ENCODE results near the gene FCER2.
"Not testable (repeated sequence)": the region's sequence is repeated elsewhere in the genome, so short reads cannot be mapped to it uniquely, and the experiment has no call there.

The FCER2 gene

DNA sequence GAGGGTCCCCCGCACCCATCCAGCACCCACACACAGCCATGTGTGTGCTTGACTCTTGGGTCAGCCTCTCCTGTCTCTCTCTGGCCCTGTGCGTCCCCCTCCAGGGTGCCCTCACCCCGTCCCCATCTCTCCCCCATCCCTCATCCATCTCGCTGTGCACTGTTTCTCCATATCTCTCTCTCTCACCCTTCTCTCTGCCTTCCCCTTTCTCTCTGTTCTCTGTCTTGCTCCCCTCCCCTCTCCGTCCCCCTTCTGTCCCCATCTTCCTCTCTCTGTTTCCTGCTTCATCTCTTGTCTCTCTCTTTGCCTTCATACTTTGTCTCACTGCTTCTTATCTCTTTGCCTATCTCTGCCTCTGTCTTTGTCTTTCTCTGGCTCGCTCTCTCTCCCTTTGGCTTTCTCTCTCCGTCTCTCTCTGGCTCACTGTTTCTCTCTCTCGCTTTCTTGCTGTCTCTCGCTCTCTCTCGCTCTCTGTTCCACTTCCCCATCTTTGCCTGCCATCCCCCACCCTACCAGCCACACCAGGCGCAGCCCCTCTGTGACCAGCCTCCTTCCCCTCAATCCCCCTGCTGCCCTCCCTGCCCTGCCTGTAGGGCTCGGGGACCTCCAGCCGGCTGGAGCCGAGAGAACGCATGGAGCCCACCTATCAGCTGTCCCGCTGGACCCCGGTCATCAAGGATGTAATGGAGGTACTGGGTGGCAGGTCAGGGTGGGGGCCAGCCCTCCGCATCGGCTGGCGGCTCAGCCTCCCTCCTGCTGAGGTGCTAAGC is 56.1 kb downstream of the FCER2 start:
- Histone ChIP-seq H3K4me1 (no peaks in the 10 kb centered on the region), H3K9me3 (no peaks in the 10 kb centered on the region), H3K27me3 (peaks cover 10% of the 10 kb centered on the region), H3K4me3 (ENCODE audit: low read depth, low read length) (no peak overlapping the region), H3K36me3 (no peaks in the 10 kb centered on the region)
- DNase-seq, result no peak
- TF ChIP-seq, protein P1, sequence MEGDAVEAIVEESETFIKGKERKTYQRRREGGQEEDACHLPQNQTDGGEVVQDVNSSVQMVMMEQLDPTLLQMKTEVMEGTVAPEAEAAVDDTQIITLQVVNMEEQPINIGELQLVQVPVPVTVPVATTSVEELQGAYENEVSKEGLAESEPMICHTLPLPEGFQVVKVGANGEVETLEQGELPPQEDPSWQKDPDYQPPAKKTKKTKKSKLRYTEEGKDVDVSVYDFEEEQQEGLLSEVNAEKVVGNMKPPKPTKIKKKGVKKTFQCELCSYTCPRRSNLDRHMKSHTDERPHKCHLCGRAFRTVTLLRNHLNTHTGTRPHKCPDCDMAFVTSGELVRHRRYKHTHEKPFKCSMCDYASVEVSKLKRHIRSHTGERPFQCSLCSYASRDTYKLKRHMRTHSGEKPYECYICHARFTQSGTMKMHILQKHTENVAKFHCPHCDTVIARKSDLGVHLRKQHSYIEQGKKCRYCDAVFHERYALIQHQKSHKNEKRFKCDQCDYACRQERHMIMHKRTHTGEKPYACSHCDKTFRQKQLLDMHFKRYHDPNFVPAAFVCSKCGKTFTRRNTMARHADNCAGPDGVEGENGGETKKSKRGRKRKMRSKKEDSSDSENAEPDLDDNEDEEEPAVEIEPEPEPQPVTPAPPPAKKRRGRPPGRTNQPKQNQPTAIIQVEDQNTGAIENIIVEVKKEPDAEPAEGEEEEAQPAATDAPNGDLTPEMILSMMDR (IDR thresholded peaks at IDR 0.05; ENCODE audit: low read depth, low read length), result no peak

DNA sequence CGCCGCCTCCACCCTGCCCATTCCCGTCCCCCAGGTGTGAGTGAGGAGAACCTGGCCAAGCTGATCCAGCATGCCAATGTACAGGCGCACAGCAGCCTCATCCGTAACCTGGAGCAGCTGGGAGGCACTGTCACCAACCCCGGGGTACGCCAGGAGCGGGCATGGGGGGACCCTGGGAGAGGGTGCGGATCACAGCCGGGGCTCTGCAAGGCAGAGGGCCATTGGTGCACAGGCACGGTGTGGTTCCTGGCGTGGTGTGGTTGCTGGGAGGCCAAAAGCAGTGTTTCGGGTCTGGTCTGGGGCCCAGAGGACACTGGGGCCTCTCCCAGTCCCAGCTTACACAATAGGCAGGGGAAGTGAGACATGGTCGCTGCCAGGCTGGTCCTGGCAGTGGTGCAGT is 56.8 kb downstream of the FCER2 start:
- H3K36me3 ChIP-seq, result no peaks in the 10 kb centered on the region
- H3K27me3 ChIP-seq, result peaks cover 4% of the 10 kb centered on the region; the same call in 1 of the 2 replicates
- TF ChIP-seq, protein P1 (IDR thresholded peaks at IDR 0.05; ENCODE audit: low read depth, low read length), result no peak
- no peak overlapping the region for H3K4me3 ChIP-seq (ENCODE audit: low read depth, low read length)
- no peaks in the 10 kb centered on the region for H3K9me3 ChIP-seq
- H3K4me1 ChIP-seq, result no peaks in the 10 kb centered on the region
- no peak for DNase-seq

DNA sequence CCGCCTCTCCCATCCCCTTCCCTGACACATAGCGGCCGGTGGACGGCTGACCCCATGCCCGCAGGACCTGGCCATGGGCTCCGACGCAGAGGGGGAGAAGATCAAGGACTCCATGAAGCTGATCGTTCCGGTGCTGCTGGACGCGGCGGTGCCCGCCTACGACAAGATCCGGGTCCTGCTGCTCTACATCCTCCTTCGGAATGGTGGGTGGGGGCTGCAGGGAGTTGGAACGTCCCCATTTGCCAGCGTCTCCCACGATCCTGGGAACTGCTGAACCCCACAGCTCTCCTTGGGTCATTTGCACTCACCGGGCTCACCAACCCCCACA is 57.4 kb downstream of the FCER2 start:
- H3K9me3 ChIP-seq, result no peaks in the 10 kb centered on the region

DNA sequence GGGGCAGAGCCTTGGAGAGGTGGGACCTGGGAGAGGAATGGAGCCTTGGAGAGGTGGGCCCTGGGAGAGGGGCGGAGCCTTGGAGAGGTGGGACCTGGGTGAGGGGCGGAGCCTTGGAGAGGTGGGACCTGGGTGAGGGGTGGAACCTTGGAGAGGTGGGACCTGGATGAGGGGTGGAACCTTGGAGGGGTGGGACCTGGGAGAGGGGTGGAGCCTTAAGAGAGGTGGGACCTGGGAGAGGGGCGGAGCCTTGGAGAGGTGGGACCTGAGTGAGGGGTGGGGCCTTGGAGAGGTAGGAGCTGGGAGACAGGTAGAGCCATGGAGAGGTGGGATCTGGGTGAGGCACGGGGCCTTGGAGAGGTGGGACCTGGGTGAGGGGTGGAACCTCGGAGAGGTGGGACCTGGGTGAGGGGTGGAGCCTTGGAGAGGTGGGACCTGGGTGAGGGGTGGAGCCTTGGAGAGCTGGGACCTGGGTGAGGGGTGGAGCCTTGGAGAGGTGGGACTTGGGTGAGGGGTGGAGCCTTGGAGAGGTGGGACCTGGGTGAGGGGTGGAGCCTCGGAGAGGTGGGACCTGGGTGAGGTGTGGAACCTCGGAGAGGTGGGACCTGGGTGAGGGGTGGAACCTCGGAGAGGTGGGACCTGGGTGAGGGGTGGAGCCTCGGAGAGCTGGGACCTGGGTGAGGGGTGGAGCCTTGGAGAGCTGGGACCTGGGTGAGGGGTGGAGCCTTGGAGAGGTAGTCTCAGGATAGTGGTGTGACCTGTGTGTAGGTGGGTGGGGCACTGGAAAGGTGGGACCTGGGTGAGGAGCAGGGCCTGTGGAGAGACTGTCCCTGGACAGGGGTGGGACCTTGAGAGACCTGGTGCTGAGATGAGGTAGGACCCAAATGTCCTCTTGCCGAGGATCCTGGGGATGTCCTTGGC is 58.0 kb downstream of the FCER2 start:
- not testable (repeated sequence) for H3K4me3 ChIP-seq (ENCODE audit: low read depth, low read length); DNase-seq; H3K36me3 ChIP-seq; H3K27me3 ChIP-seq; H3K9me3 ChIP-seq; H3K4me1 ChIP-seq

More for the DNA sequence above, 57.4 kb downstream of the FCER2 start:
- peaks cover 4% of the 10 kb centered on the region; the same call in 1 of the 2 replicates for H3K27me3 ChIP-seq
- no peaks in the 10 kb centered on the region for H3K36me3 ChIP-seq
- TF ChIP-seq, protein P1 (IDR thresholded peaks at IDR 0.05; ENCODE audit: low read depth, low read length), result no peak
- no peak for DNase-seq
- no peak overlapping the region for H3K4me3 ChIP-seq (ENCODE audit: low read depth, low read length)
- no peaks in the 10 kb centered on the region for H3K4me1 ChIP-seq

DNA sequence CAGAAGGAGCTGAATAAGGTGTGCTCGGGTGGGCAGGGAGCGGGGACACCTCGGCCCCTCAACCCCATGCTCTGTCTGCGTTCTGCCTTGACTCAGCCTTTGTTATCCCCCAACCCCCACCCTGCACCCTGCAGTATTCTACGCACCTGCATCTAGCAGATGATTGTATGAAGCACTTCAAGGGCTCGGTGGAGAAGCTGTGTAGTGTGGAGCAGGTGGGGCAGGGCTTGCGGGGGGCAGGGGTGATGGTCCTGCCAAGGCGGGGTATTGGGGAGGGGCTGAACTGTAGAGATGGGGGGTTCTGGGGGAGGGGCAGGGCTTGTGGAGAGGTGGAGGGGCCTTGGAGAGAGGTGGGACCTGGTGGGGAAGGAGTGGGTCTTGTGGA is 58.9 kb downstream of the FCER2 start:
- Histone ChIP-seq H3K4me3 (ENCODE audit: low read depth, low read length) (no peak overlapping the region), H3K9me3 (no peaks in the 10 kb centered on the region), H3K36me3 (no peaks in the 10 kb centered on the region), H3K4me1 (no peaks in the 10 kb centered on the region), H3K27me3 (peaks cover 8% of the 10 kb centered on the region)
- TF ChIP-seq, protein P1 (IDR thresholded peaks at IDR 0.05; ENCODE audit: low read depth, low read length), result no peak
- DNase-seq, result no peak

DNA sequence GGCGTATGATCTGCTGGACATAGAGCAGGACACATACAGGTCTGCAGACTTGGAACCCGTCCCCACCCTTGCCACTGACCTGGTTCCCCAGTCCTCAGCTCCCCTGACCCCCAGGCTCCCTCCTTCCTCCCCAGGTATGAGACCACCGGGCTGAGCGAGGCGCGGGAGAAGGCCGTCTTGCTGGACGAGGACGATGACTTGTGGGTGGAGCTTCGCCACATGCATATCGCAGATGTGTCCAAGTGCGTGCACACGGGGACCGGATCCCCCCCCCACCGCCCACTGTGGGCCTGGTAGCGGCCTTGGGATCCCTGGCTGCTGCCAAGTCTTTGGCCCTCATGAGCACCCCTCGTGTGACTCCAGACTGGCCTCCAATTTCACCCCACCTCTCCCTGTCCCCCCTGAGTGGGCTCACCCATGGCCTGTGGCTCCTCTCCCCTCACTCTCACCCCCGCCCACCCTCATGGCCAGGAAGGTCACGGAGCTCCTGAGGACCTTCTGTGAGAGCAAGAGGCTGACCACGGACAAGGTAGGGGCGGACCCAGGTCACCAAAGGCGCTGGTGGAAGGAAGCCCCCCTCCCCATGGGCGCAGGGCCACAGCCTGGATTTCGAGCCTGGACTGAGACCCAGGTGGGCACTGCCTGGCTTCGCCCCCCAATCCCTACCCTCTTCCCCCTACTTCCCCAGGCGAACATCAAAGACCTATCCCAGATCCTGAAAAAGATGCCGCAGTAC is 59.5 kb downstream of the FCER2 start:
- no peaks in the 10 kb centered on the region for H3K36me3 ChIP-seq
- H3K4me3 ChIP-seq (ENCODE audit: low read depth, low read length), result no peak overlapping the region
- H3K4me1 ChIP-seq, result no peaks in the 10 kb centered on the region
- no peak for DNase-seq
- no peaks in the 10 kb centered on the region for H3K9me3 ChIP-seq
- peaks cover 13% of the 10 kb centered on the region for H3K27me3 ChIP-seq
- TF ChIP-seq, protein P1 (IDR thresholded peaks at IDR 0.05; ENCODE audit: low read depth, low read length), result no peak

Measured in BE2C (cell line).